Measurements from ENCODE around the gene MCFD2.

Gene MCFD2

DNA sequence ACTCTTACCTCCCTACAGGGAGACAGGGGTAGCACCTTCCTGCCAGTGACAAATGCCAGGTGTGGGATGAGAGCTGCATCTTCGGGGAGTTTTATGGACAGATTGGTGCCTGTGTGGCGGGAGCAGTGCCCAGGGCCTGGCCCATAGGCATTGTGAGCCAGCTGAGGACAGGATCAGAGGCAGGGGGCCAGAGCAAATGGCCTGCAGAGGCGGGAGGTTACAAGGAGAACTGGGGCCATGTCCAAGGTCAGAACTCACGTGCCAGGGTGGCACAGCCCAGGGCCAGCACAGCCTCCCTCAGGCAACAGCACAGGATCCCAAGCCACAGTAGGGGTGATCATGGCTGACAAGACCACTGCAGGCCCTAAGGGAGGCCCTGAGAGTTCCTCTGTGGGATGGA lies 40.2 kb upstream of the MCFD2 start:
- peak overlapping the region; percentile 5 for H3K14ac ChIP-seq (ENCODE audit: low read length)
- DNase-seq (ENCODE audit: low spot score), result no peak
- peak overlapping the region; percentile 39 for H2BK120ac ChIP-seq (ENCODE audit: low read depth, low read length)
- H2AK5ac ChIP-seq (ENCODE audit: low read depth, low read length), result peak overlapping the region; percentile 89
- peak overlapping the region; percentile 95 for H4K8ac ChIP-seq (ENCODE audit: low read depth, low read length)
- no peak overlapping the region for H3K4me2 ChIP-seq (ENCODE audit: insufficient read depth, low read length, poor library complexity, severe bottlenecking)
- peak overlapping the region; percentile 92 for H3K18ac ChIP-seq (ENCODE audit: low read length)
- H3K9me3 ChIP-seq (replicated peaks in 1 of 2; ENCODE audit: control insufficient read depth in 2 of 2, insufficient read depth in 1 of 2, low read depth in 1 of 2, low read length in 2 of 2), result peaks cover 0 to 2% of the 10 kb centered on the region in 2 donors
- H3K79me1 ChIP-seq (ENCODE audit: low read depth, low read length), result no peaks in the 10 kb centered on the region
- H3K36me3 ChIP-seq (replicated peaks in 1 of 2; ENCODE audit: control insufficient read depth in 2 of 2, insufficient read depth in 2 of 2, low read length in 2 of 2), result peaks cover 19 to 48% of the 10 kb centered on the region in 2 donors
- H4K91ac ChIP-seq (ENCODE audit: low read depth, low read length, poor library complexity), result peak overlapping the region; percentile 56
- H3K23ac ChIP-seq (ENCODE audit: low read depth, low read length, poor library complexity), result peak overlapping the region; percentile 65
- WGBS, 2 donors (ENCODE audit: extremely low coverage in 2 of 2, insufficient read length in 2 of 2, insufficient replicate concordance in 1 of 2), result no CpG with 5 or more reads among the region's 4 CpGs
- H3K4me3 ChIP-seq (ENCODE audit: low read length in 2 of 2), result no peak overlapping the region
- peak overlapping the region; percentile 77 for H2BK12ac ChIP-seq (ENCODE audit: low read length)
- H2BK5ac ChIP-seq (ENCODE audit: low read length), result peak overlapping the region; percentile 62
- no peak overlapping the region for H3K9ac ChIP-seq (ENCODE audit: low read depth, low read length, poor library complexity)
- no peaks in the 10 kb centered on the region for H3K27me3 ChIP-seq (ENCODE audit: control insufficient read depth in 3 of 3, insufficient read depth in 3 of 3, low read depth in 1 of 3, low read length in 3 of 3)
- no peak overlapping the region for H2AFZ ChIP-seq (ENCODE audit: low read length)
- peak overlapping the region; percentile 97 for H3K27ac ChIP-seq (replicated peaks; ENCODE audit: low read length)
- peak overlapping the region; percentile 10 for H3K4ac ChIP-seq (ENCODE audit: low read length)
- peak overlapping the region; percentile 63 for H2BK15ac ChIP-seq (ENCODE audit: low read length)
- peaks cover 5 to 16% of the 10 kb centered on the region in 2 donors for H3K4me1 ChIP-seq (ENCODE audit: control insufficient read depth in 2 of 2, insufficient read depth in 1 of 2, low read depth in 1 of 2, low read length in 2 of 2)

DNA sequence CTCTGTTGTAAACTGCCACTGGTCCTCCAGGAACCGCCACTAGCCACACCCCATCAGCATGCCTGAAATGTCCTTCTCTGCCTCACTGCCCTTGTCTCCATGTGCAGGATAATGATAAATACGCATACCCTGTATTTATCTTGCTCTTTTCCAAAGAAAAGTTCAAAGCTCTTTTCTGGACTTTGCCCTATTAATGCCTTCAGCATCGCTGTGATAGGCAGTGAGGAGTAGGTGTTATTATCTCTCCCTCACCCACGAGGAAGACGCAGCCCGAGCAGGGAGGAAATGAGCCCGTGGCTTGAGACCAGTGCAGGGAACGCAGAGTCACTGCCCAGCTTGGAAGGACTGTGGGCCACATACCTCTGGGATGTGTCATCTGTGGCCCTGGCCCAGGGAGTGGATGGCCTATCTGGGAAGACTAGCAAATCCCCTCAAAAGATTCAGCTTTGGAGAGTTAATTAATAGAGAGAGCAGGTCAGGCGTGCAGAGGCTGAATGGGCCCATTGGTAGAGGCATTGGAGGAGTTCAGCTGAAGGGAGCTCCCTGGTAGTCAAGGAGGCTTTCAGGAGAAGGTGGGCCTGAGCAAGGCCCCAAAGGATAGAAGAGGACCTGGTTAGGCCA lies 39.5 kb upstream of the MCFD2 start:
- H2AK5ac ChIP-seq (ENCODE audit: low read depth, low read length), result no peak overlapping the region
- no peak overlapping the region for H3K23ac ChIP-seq (ENCODE audit: low read depth, low read length, poor library complexity)
- no peak overlapping the region for H3K14ac ChIP-seq (ENCODE audit: low read length)
- H2BK5ac ChIP-seq (ENCODE audit: low read length), result peak overlapping the region; percentile 62
- H3K4me3 ChIP-seq (ENCODE audit: low read length in 2 of 2), result no peak overlapping the region
- H4K91ac ChIP-seq (ENCODE audit: low read depth, low read length, poor library complexity), result no peak overlapping the region
- no peak overlapping the region for H2BK15ac ChIP-seq (ENCODE audit: low read length)
- peaks cover 0 to 2% of the 10 kb centered on the region in 2 donors for H3K9me3 ChIP-seq (replicated peaks in 1 of 2; ENCODE audit: control insufficient read depth in 2 of 2, insufficient read depth in 1 of 2, low read depth in 1 of 2, low read length in 2 of 2)
- H3K9ac ChIP-seq (ENCODE audit: low read depth, low read length, poor library complexity), result no peak overlapping the region
- H3K18ac ChIP-seq (ENCODE audit: low read length), result peak overlapping the region; percentile 20
- H2AFZ ChIP-seq (ENCODE audit: low read length), result no peak overlapping the region
- DNase-seq (ENCODE audit: low spot score), result peak; percentile 68
- no peaks in the 10 kb centered on the region for H3K79me1 ChIP-seq (ENCODE audit: low read depth, low read length)
- H2BK12ac ChIP-seq (ENCODE audit: low read length), result no peak overlapping the region
- peak overlapping the region; percentile 39 for H2BK120ac ChIP-seq (ENCODE audit: low read depth, low read length)
- H3K4me1 ChIP-seq (ENCODE audit: control insufficient read depth in 2 of 2, insufficient read depth in 1 of 2, low read depth in 1 of 2, low read length in 2 of 2), result peaks cover 5 to 16% of the 10 kb centered on the region in 2 donors
- WGBS, 2 donors (ENCODE audit: extremely low coverage in 2 of 2, insufficient read length in 2 of 2, insufficient replicate concordance in 1 of 2), result no CpG with 5 or more reads among the region's 9 CpGs
- no peak overlapping the region for H3K4me2 ChIP-seq (ENCODE audit: insufficient read depth, low read length, poor library complexity, severe bottlenecking)
- no peak overlapping the region for H3K4ac ChIP-seq (ENCODE audit: low read length)
- peaks cover 21 to 49% of the 10 kb centered on the region in 2 donors for H3K36me3 ChIP-seq (replicated peaks in 1 of 2; ENCODE audit: control insufficient read depth in 2 of 2, insufficient read depth in 2 of 2, low read length in 2 of 2)
- no peak overlapping the region for H4K8ac ChIP-seq (ENCODE audit: low read depth, low read length)
- H3K27me3 ChIP-seq (ENCODE audit: control insufficient read depth in 3 of 3, insufficient read depth in 3 of 3, low read depth in 1 of 3, low read length in 3 of 3), result no peaks in the 10 kb centered on the region
- peak overlapping the region; percentile 97 for H3K27ac ChIP-seq (replicated peaks; ENCODE audit: low read length)

DNA sequence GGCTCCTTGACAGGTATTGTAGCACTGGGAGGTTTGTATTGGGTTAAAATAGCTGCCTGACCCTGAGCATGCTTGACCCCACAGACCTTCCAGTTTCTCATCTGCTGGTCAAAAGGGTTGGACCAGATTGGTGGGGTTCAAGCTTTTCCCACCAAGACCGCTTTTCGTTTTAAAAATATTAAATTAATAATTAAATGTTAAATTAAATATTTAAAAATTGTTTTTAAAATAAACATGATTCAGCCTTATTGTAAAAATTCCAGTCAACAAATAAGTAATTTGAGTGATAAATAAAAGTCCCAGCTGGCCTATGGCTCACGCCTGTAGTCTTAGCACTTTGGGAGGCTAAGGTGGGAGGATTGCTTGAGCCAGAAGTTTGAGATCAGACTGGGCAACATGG lies 36.6 kb upstream of the MCFD2 start:
- H3K27me3 ChIP-seq (ENCODE audit: control insufficient read depth in 3 of 3, insufficient read depth in 3 of 3, low read depth in 1 of 3, low read length in 3 of 3), result no peaks in the 10 kb centered on the region
- no peak for DNase-seq (ENCODE audit: low spot score)
- H3K4ac ChIP-seq (ENCODE audit: low read length), result no peak overlapping the region
- no peak overlapping the region for H4K91ac ChIP-seq (ENCODE audit: low read depth, low read length, poor library complexity)
- H3K18ac ChIP-seq (ENCODE audit: low read length), result no peak overlapping the region
- H3K23ac ChIP-seq (ENCODE audit: low read depth, low read length, poor library complexity), result no peak overlapping the region
- no peak overlapping the region for H3K27ac ChIP-seq (replicated peaks; ENCODE audit: low read length)
- no peak overlapping the region for H2BK15ac ChIP-seq (ENCODE audit: low read length)
- H2AK5ac ChIP-seq (ENCODE audit: low read depth, low read length), result no peak overlapping the region
- no peak overlapping the region for H2BK120ac ChIP-seq (ENCODE audit: low read depth, low read length)
- H3K4me1 ChIP-seq (ENCODE audit: control insufficient read depth in 2 of 2, insufficient read depth in 1 of 2, low read depth in 1 of 2, low read length in 2 of 2), result peaks cover 5 to 16% of the 10 kb centered on the region in 2 donors
- no peak overlapping the region for H2BK5ac ChIP-seq (ENCODE audit: low read length)
- no peak overlapping the region for H3K9ac ChIP-seq (ENCODE audit: low read depth, low read length, poor library complexity)
- H3K9me3 ChIP-seq (replicated peaks in 1 of 2; ENCODE audit: control insufficient read depth in 2 of 2, insufficient read depth in 1 of 2, low read depth in 1 of 2, low read length in 2 of 2), result peaks cover 0 to 4% of the 10 kb centered on the region in 2 donors
- peaks cover 11 to 30% of the 10 kb centered on the region in 2 donors for H3K36me3 ChIP-seq (replicated peaks in 1 of 2; ENCODE audit: control insufficient read depth in 2 of 2, insufficient read depth in 2 of 2, low read length in 2 of 2)
- H2BK12ac ChIP-seq (ENCODE audit: low read length), result no peak overlapping the region
- H3K4me3 ChIP-seq (ENCODE audit: low read length in 2 of 2), result no peak overlapping the region
- H4K8ac ChIP-seq (ENCODE audit: low read depth, low read length), result no peak overlapping the region
- H3K4me2 ChIP-seq (ENCODE audit: insufficient read depth, low read length, poor library complexity, severe bottlenecking), result no peak overlapping the region
- no peak overlapping the region for H2AFZ ChIP-seq (ENCODE audit: low read length)
- no peak overlapping the region for H3K14ac ChIP-seq (ENCODE audit: low read length)
- H3K79me1 ChIP-seq (ENCODE audit: low read depth, low read length), result no peaks in the 10 kb centered on the region
- no CpG with 5 or more reads among the region's 3 CpGs for WGBS, 2 donors (ENCODE audit: extremely low coverage in 2 of 2, insufficient read length in 2 of 2, insufficient replicate concordance in 1 of 2)

DNA sequence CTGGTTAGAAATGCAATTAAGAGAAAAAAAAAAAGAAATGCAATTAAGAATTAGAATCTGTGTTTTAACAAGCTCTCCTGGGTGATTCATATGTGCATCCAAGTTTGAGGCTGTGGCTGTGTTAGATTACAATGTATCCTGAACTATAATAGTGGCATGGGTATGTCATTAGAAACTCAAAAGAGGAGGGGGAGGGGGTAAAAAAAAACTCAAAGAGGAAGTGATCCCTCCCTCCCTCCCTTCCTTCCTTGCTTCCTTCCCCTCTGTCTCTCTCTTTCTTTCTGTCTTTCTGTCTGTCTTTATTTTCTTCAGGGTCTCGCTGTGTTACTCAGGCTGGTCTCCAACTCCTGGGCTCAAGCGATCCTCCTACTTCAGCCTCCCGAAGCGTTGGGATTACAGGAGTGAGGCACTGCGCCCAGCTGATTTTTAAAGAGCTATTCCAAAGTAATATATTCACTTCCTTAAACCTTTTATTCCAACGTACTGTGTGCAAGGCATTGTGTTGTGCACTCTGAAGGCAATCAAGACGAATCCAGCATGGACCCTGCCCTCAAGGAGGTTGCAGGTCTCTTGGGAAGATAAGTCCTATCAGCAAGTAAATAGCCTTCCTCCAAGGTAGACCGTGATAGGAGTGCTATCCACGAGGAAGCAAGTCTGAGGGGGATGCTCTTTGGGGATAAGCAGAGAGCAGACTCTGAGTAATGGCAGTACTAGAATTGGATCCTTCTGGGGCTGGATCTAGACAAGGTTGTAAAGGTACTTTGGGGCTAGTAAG lies 35.9 kb upstream of the MCFD2 start:
- Histone ChIP-seq H2BK120ac (ENCODE audit: low read depth, low read length) (no peak overlapping the region), H3K14ac (ENCODE audit: low read length) (no peak overlapping the region), H2BK5ac (ENCODE audit: low read length) (no peak overlapping the region), H3K79me1 (ENCODE audit: low read depth, low read length) (no peaks in the 10 kb centered on the region), H3K9me3 (replicated peaks in 1 of 2; ENCODE audit: control insufficient read depth in 2 of 2, insufficient read depth in 1 of 2, low read depth in 1 of 2, low read length in 2 of 2) (peaks cover 0 to 4% of the 10 kb centered on the region in 2 donors), H3K4me1 (ENCODE audit: control insufficient read depth in 2 of 2, insufficient read depth in 1 of 2, low read depth in 1 of 2, low read length in 2 of 2) (peaks cover 5 to 16% of the 10 kb centered on the region in 2 donors), H2AFZ (ENCODE audit: low read length) (no peak overlapping the region), H4K91ac (ENCODE audit: low read depth, low read length, poor library complexity) (no peak overlapping the region), H3K27ac (replicated peaks; ENCODE audit: low read length) (no peak overlapping the region), H3K4ac (ENCODE audit: low read length) (no peak overlapping the region), H2BK15ac (ENCODE audit: low read length) (no peak overlapping the region), H3K36me3 (replicated peaks in 1 of 2; ENCODE audit: control insufficient read depth in 2 of 2, insufficient read depth in 2 of 2, low read length in 2 of 2) (peaks cover 6 to 23% of the 10 kb centered on the region in 2 donors), H3K4me2 (ENCODE audit: insufficient read depth, low read length, poor library complexity, severe bottlenecking) (no peak overlapping the region), H2AK5ac (ENCODE audit: low read depth, low read length) (no peak overlapping the region), H3K23ac (ENCODE audit: low read depth, low read length, poor library complexity) (no peak overlapping the region), H3K18ac (ENCODE audit: low read length) (no peak overlapping the region), H3K27me3 (ENCODE audit: control insufficient read depth in 3 of 3, insufficient read depth in 3 of 3, low read depth in 1 of 3, low read length in 3 of 3) (no peaks in the 10 kb centered on the region), H4K8ac (ENCODE audit: low read depth, low read length) (no peak overlapping the region), H3K9ac (ENCODE audit: low read depth, low read length, poor library complexity) (no peak overlapping the region), H3K4me3 (ENCODE audit: low read length in 2 of 2) (no peak overlapping the region), H2BK12ac (ENCODE audit: low read length) (no peak overlapping the region)
- DNase-seq (ENCODE audit: low spot score), result no peak
- WGBS, 2 donors (ENCODE audit: extremely low coverage in 2 of 2, insufficient read length in 2 of 2, insufficient replicate concordance in 1 of 2), result no CpG with 5 or more reads among the region's 9 CpGs

Data from neuronal stem cell (in vitro differentiated cells).